ENCODE data around the gene ADAMTS9. TPM values are rescaled to one million over a fixed set of nuclear protein-coding genes. Genes with fewer than 3 reads are reported as not detected.

ADAMTS9 gene
- total RNA-seq, 2 experiments from 2014 or later, result not detected

GRCh38 chr3:64555351-64555750 lies 132.4 kb downstream of the ADAMTS9 start:
- Mint-ChIP-seq H3K4me1 (ENCODE audit: low read depth) (no peaks in the 10 kb centered on the region), H3K36me3 (ENCODE audit: low read depth) (no peaks in the 10 kb centered on the region), H3K27ac (no peak overlapping the region), H3K27me3 (peaks cover 7% of the 10 kb centered on the region), H3K9me3 (no peaks in the 10 kb centered on the region), H3K4me3 (no peak overlapping the region)
- POLR2A ChIA-PET, result no interaction called here
- CTCF ChIA-PET, result no interaction called here
- Histone ChIP-seq H3K4me1 (ENCODE audit: insufficient read depth, low read length) (no peaks in the 10 kb centered on the region), H3K36me3 (ENCODE audit: insufficient read depth, low read length) (no peaks in the 10 kb centered on the region), H3K4me3 (ENCODE audit: low read length) (no peak overlapping the region), H3K27ac (ENCODE audit: low read depth in 1 of 2, low read length in 2 of 2) (no peak overlapping the region), H3K27me3 (ENCODE audit: control insufficient read depth in 1 of 2, insufficient read depth in 2 of 2, low read length in 2 of 2) (no peaks in the 10 kb centered on the region), H3K9me3 (ENCODE audit: control insufficient read depth in 1 of 2, insufficient read depth in 1 of 2, low read length in 2 of 2) (peaks cover 0 to 4% of the 10 kb centered on the region in 2 experiments)
- intact Hi-C loops (cut with DNase I, micrococcal nuclease), result no loop called here
- ATAC-seq (ENCODE audit: poor library complexity), result no peak
- DNase-seq, result no peak
- TF ChIP-seq, protein P1, sequence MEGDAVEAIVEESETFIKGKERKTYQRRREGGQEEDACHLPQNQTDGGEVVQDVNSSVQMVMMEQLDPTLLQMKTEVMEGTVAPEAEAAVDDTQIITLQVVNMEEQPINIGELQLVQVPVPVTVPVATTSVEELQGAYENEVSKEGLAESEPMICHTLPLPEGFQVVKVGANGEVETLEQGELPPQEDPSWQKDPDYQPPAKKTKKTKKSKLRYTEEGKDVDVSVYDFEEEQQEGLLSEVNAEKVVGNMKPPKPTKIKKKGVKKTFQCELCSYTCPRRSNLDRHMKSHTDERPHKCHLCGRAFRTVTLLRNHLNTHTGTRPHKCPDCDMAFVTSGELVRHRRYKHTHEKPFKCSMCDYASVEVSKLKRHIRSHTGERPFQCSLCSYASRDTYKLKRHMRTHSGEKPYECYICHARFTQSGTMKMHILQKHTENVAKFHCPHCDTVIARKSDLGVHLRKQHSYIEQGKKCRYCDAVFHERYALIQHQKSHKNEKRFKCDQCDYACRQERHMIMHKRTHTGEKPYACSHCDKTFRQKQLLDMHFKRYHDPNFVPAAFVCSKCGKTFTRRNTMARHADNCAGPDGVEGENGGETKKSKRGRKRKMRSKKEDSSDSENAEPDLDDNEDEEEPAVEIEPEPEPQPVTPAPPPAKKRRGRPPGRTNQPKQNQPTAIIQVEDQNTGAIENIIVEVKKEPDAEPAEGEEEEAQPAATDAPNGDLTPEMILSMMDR (IDR thresholded peaks at IDR 0.05), result no peak

GRCh38 chr3:64554096-64554920 lies 133.5 kb downstream of the ADAMTS9 start:
- DNase-seq (no peak), ATAC-seq (ENCODE audit: poor library complexity) (no peak)
- H3K4me3 Mint-ChIP-seq, result no peak overlapping the region
- intact Hi-C loops (cut with DNase I, micrococcal nuclease), result no loop called here
- H3K27ac Mint-ChIP-seq, result no peak overlapping the region
- TF ChIP-seq, protein P1 (IDR thresholded peaks at IDR 0.05), result no peak
- no peaks in the 10 kb centered on the region for H3K36me3 Mint-ChIP-seq (ENCODE audit: low read depth)
- ChIA-PET CTCF (no interaction called here), POLR2A (no interaction called here)
- Histone ChIP-seq H3K36me3 (ENCODE audit: insufficient read depth, low read length) (no peaks in the 10 kb centered on the region), H3K27ac (ENCODE audit: low read depth in 1 of 2, low read length in 2 of 2) (no peak overlapping the region), H3K4me1 (ENCODE audit: insufficient read depth, low read length) (no peaks in the 10 kb centered on the region), H3K9me3 (ENCODE audit: control insufficient read depth in 1 of 2, insufficient read depth in 1 of 2, low read length in 2 of 2) (peaks cover 0 to 4% of the 10 kb centered on the region in 2 experiments), H3K27me3 (ENCODE audit: control insufficient read depth in 1 of 2, insufficient read depth in 2 of 2, low read length in 2 of 2) (no peaks in the 10 kb centered on the region), H3K4me3 (ENCODE audit: low read length) (no peak overlapping the region)
- H3K27me3 Mint-ChIP-seq, result peaks cover 7% of the 10 kb centered on the region
- no peaks in the 10 kb centered on the region for H3K9me3 Mint-ChIP-seq
- no peaks in the 10 kb centered on the region for H3K4me1 Mint-ChIP-seq (ENCODE audit: low read depth)

DNA sequence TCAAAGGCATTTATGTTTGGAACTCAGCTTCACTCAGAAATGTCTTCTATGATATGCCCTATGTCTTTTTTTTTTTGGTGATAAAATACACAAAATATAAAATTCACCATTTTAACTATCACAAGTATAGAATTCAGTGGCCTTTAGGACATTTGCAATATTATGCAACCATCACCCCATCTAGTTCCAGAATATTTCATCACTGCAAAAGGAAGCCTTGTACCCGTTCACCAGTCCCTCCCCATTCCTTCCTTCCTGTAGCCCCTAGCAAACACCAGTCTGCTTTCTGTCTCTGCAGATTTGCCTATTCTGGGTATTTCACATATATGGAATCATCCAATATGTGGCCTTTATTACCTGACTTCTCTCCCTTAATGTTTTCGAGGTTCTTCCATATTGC lies 134.8 kb downstream of the ADAMTS9 start:
- intact Hi-C loops (cut with DNase I, micrococcal nuclease), result no loop called here
- Histone ChIP-seq H3K36me3 (ENCODE audit: insufficient read depth, low read length) (no peaks in the 10 kb centered on the region), H3K27ac (ENCODE audit: low read depth in 1 of 2, low read length in 2 of 2) (no peak overlapping the region), H3K9me3 (ENCODE audit: control insufficient read depth in 1 of 2, insufficient read depth in 1 of 2, low read length in 2 of 2) (peaks cover 0 to 4% of the 10 kb centered on the region in 2 experiments), H3K27me3 (ENCODE audit: control insufficient read depth in 1 of 2, insufficient read depth in 2 of 2, low read length in 2 of 2) (no peaks in the 10 kb centered on the region), H3K4me1 (ENCODE audit: insufficient read depth, low read length) (no peaks in the 10 kb centered on the region), H3K4me3 (ENCODE audit: low read length) (no peak overlapping the region)
- no peak for DNase-seq
- no peaks in the 10 kb centered on the region for H3K4me1 Mint-ChIP-seq (ENCODE audit: low read depth)
- H3K36me3 Mint-ChIP-seq (ENCODE audit: low read depth), result no peaks in the 10 kb centered on the region
- ChIA-PET POLR2A (no interaction called here), CTCF (no interaction called here)
- H3K4me3 Mint-ChIP-seq, result no peak overlapping the region
- H3K9me3 Mint-ChIP-seq, result no peaks in the 10 kb centered on the region
- no peak overlapping the region for H3K27ac Mint-ChIP-seq
- peaks cover 7% of the 10 kb centered on the region for H3K27me3 Mint-ChIP-seq
- no peak for ATAC-seq (ENCODE audit: poor library complexity)
- TF ChIP-seq, protein P1 (IDR thresholded peaks at IDR 0.05), result no peak

Measured in CD4-positive, alpha-beta T cell (primary cell).